GM12892 (cell line): ENCODE data around the gene DMC1. TPM values are rescaled to one million over a fixed set of nuclear protein-coding genes. Genes with fewer than 3 reads are reported as not detected.
"Not testable (repeated sequence)": the region's sequence is repeated elsewhere in the genome, so short reads cannot be mapped to it uniquely, and the experiment has no call there.

Experiments used
- DNase-seq: peaks from one replicate; pipeline ENCODE4 v3.0.0; 2011; ENCODE audit not compliant: insufficient read length
- FAIRE-seq: peaks from 2 replicates; lab custom pipeline; 2011; peaks lifted over from hg19 to GRCh38; lab: Jason Lieb, UNC
- POLR2A ChIP-seq: IDR thresholded peaks from 2 replicates; pipeline ENCODE4 v1.6.1; 2011; ENCODE audit warnings: low read depth, low read length, control low read depth
- POLR2AphosphoS5 ChIP-seq: IDR thresholded peaks from 2 replicates; pipeline ENCODE4 v1.6.1; 2011; ENCODE audit warnings: low read depth, low read length, control low read depth
- TAF1 ChIP-seq: IDR thresholded peaks from 2 replicates; pipeline ENCODE4 v1.6.1; 2011; ENCODE audit warnings: low read depth, mild to moderate bottlenecking, control low read depth, low read length, borderline replicate concordance
- polyA plus RNA-seq: library from polyadenylated mRNA; unstranded; fragments of >200 nt; gene quantifications from one replicate; pipeline ENCODE4 v1.2.1, GENCODE V29; 2012; ENCODE audit warnings: missing spikeins, inconsistent platforms; ENCODE audit not compliant: missing spikeins

Gene DMC1
- 8.2 TPM for polyA plus RNA-seq

- DNase-seq, result peak; percentile 93
- FAIRE-seq, result peak; percentile 94
- TF ChIP-seq TAF1 (no peak), POLR2AphosphoS5 (no peak), POLR2A (peak; percentile 25; the same call in 1 of the 2 replicates)
Observed at GRCh38 chr22:38569972-38570778, at the start of gene DMC1. TSS of gene DMC1 (minus strand) at chr22:38570183. CDS start at chr22:38568256, 1,927 bp downstream.

DNA sequence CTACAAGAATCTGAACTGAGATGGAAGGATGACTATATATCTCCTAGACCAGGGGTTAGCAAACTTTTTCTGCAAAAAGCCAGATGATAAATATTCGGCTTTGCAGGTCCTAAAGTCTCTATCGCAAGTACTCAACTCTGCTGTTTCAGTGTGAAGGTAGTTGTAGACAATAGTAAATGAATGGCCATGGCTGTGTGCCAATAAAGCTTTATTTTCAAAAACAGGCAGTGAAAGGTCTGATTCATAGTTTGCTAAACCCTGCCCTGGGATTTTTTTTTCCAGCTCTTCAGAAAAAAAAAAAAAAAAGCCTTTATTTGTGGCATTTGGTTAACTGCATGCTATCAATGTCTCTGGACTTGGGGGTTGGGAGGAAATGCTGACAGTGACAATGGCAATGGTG lies 48.7 kb upstream of the DMC1 start:
- TF ChIP-seq TAF1 (no peak), POLR2A (no peak), POLR2AphosphoS5 (no peak)
- FAIRE-seq (no peak), DNase-seq (no peak)

DNA sequence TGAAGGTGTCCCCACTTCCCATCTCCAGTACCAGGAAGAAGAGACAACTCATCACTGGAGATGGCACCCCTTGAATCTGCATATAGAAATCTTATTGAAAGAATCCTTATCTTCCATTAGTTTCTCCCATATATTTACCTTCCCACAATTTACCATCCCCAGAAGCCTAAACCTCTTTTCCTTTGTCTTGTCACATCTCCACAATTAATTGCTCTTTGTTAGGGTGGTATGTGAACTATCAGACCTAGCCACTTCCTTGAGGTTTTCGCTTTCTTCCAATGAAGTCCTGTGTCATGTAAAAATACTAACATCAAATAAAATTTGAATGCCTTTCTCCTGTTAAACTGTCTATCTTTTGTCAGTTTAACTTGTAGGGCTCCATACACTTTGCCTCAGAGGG lies 48.3 kb upstream of the DMC1 start:
- no peak for DNase-seq
- FAIRE-seq, result no peak
- TF ChIP-seq POLR2AphosphoS5, result no peak

GRCh38 chr22:38615064-38615405 lies 45.1 kb upstream of the DMC1 start:
- not testable (repeated sequence) for DNase-seq, FAIRE-seq

DNA sequence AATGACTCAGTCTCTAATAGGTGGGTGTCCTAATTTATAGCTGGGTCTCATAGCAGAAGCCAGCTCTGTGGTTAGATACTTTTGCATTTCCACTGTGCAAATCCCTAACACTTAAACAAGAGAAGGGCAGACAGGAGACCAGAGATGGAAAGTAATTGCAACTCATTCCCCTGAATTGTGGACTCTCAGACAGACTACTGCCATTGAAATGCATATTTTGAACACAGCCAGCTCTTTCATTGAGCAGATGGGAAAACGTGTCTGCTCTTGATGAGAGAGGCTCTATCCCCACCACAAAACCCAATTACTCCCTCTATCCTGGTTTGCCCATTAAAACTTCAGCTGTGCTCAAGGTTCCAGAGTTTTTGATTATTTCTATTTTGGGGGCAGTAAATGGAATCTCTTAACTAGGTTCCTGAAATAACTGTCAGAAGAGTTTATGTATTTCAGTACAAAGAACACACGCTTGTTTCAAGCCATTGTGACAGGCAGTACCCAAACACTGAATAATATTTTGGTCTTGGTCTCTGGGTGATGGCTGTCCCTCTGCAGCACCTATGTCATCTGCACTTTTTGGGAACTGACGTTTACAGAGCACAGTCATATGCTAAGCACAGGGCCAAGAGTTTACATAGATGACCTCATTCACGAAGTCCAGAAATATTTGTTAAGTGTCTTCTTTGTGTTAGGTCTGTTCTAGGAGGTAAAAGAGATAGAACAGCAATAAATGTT lies 44.5 kb upstream of the DMC1 start:
- TF ChIP-seq POLR2AphosphoS5 (no peak), POLR2A (no peak), TAF1 (no peak)
- DNase-seq, result no peak
- peak; percentile 5 for FAIRE-seq

GRCh38 chr22:38613588-38613987 lies 43.6 kb upstream of the DMC1 start:
- DNase-seq (no peak), FAIRE-seq (no peak)
- TF ChIP-seq TAF1, result no peak

- FAIRE-seq (no peak), DNase-seq (no peak)
- no peak for TF ChIP-seq POLR2AphosphoS5
- TF ChIP-seq TAF1, result no peak
- no peak for TF ChIP-seq POLR2A
Observed at GRCh38 chr22:38612217-38613006, 42.4 kb upstream of the DMC1 start.

GRCh38 chr22:38611559-38611958 lies 41.6 kb upstream of the DMC1 start:
- DNase-seq, result no peak
- no peak for TF ChIP-seq POLR2A
- no peak for FAIRE-seq

DNA sequence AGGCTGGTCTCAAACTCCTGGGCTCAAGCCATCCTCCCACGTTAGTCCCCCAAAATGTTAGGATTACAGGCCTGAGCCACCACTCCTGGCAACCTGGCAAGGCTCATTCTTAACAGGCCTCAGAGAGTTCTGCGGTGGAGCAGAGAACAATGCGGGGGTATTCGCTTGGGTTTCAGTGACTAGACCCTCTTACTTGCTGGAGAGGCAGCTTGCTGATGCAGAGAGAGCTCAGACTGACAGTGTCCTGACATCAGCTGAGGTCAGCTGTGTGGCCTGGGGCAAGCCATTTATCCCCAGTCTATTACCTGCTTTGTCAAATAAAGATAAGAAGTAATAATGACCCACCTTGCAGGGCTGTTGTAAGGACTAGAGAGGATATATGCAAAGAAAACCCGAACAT lies 40.3 kb upstream of the DMC1 start:
- no peak for DNase-seq
- TF ChIP-seq POLR2AphosphoS5 (no peak), TAF1 (no peak), POLR2A (no peak)
- no peak for FAIRE-seq

GRCh38 chr22:38608992-38609750 lies 39.2 kb upstream of the DMC1 start:
- no peak for TF ChIP-seq POLR2AphosphoS5
- TF ChIP-seq POLR2A, result no peak
- no peak for TF ChIP-seq TAF1
- FAIRE-seq (no peak), DNase-seq (no peak)

DNA sequence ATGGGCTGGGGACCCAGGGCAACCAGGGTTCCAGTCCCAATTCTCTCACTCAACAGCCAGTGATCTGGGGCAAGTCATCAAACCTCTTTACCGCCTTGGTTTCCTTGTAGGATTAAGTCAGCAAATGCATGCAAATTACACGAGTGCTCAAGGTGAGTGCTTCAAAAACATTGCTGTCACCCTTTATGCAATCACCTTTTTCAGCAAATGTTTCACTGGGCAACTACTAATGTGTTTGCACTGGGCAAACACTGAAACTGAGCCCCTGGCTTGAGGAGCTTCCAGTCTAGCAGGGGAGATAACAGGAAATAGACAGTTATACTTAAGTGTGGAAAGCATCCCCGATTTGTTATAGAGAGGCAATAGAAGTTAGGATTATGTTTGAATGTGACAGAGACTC lies 37.7 kb upstream of the DMC1 start:
- FAIRE-seq (no peak), DNase-seq (no peak)
- TF ChIP-seq TAF1, result no peak
